GM06990 (cell line): ENCODE data around the gene PLAAT2.

Experiments used
- DNase-seq: peaks from one replicate; pipeline ENCODE4 v3.0.0-alpha.2; 2011; ENCODE audit not compliant: insufficient read length; ENCODE audit errors: extremely low read depth
- H3K27me3 ChIP-seq: replicated peaks from 2 replicates; pipeline ENCODE4 v1.6.0; 2011; ENCODE audit warnings: low read length; ENCODE audit not compliant: control insufficient read depth, insufficient read depth
- H3K36me3 ChIP-seq: 2 replicates; pipeline ENCODE4 v1.5.1; 2011; ENCODE audit warnings: low read length; ENCODE audit not compliant: control insufficient read depth, insufficient read depth
- H3K4me3 ChIP-seq: replicated peaks from 2 replicates; pipeline ENCODE4 v1.5.1; 2011; ENCODE audit warnings: low read depth, mild to moderate bottlenecking, control low read depth, low read length
- TF ChIP-seq, protein P1 (sequence below): IDR thresholded peaks from 2 replicates; pipeline ENCODE4 v1.5.1; 2011; ENCODE audit warnings: low read length, control low read depth, mild to moderate bottlenecking, inconsistent platforms; ENCODE audit not compliant: insufficient read depth, poor library complexity, severe bottlenecking

Gene PLAAT2

GRCh38 chr11:63520606-63521170 lies 42.5 kb downstream of the PLAAT2 start:
- TF ChIP-seq, protein P1, sequence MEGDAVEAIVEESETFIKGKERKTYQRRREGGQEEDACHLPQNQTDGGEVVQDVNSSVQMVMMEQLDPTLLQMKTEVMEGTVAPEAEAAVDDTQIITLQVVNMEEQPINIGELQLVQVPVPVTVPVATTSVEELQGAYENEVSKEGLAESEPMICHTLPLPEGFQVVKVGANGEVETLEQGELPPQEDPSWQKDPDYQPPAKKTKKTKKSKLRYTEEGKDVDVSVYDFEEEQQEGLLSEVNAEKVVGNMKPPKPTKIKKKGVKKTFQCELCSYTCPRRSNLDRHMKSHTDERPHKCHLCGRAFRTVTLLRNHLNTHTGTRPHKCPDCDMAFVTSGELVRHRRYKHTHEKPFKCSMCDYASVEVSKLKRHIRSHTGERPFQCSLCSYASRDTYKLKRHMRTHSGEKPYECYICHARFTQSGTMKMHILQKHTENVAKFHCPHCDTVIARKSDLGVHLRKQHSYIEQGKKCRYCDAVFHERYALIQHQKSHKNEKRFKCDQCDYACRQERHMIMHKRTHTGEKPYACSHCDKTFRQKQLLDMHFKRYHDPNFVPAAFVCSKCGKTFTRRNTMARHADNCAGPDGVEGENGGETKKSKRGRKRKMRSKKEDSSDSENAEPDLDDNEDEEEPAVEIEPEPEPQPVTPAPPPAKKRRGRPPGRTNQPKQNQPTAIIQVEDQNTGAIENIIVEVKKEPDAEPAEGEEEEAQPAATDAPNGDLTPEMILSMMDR = no peak
- Histone ChIP-seq H3K27me3 (no peaks in the 10 kb centered on the region), H3K36me3 (no peaks in the 10 kb centered on the region), H3K4me3 (no peak overlapping the region)
- DNase-seq = no peak

- DNase-seq = no peak
- H3K4me3 ChIP-seq = no peak overlapping the region
Measured at GRCh38 chr11:63518548-63518947, 44.6 kb downstream of the PLAAT2 start.

DNA sequence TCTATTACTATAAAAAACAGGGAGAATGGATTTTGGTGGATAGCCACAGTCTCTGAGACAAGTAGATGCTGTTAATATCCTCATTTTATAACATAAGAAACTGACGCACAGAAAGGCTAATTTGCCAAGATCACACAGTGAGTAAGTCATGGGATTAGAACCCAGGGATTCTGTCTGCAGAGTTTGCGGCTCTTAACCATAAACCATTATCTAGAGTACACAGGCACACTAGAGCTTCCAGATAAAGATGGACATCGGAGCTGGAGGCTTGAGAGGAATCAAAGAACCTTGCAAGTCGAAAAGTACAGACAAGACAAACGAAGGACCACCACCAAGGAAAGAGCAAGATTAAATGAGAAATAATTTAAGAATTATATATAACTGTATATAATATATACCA lies 46.0 kb downstream of the PLAAT2 start:
- no peak for DNase-seq
- Histone ChIP-seq H3K27me3 (no peaks in the 10 kb centered on the region; the same call in 1 of the 2 replicates), H3K4me3 (no peak overlapping the region), H3K36me3 (no peaks in the 10 kb centered on the region)
- TF ChIP-seq, protein P1 = no peak

More at GRCh38 chr11:63518548-63518947, 44.6 kb downstream of the PLAAT2 start:
- TF ChIP-seq, protein P1 = no peak
- no peaks in the 10 kb centered on the region for H3K36me3 ChIP-seq
- no peaks in the 10 kb centered on the region; the same call in 1 of the 2 replicates for H3K27me3 ChIP-seq

- TF ChIP-seq, protein P1 = no peak
- Histone ChIP-seq H3K36me3 (no peaks in the 10 kb centered on the region), H3K4me3 (no peak overlapping the region), H3K27me3 (no peaks in the 10 kb centered on the region; the same call in 1 of the 2 replicates)
- DNase-seq = no peak
Measured at GRCh38 chr11:63516109-63516508, 47.1 kb downstream of the PLAAT2 start.

DNA sequence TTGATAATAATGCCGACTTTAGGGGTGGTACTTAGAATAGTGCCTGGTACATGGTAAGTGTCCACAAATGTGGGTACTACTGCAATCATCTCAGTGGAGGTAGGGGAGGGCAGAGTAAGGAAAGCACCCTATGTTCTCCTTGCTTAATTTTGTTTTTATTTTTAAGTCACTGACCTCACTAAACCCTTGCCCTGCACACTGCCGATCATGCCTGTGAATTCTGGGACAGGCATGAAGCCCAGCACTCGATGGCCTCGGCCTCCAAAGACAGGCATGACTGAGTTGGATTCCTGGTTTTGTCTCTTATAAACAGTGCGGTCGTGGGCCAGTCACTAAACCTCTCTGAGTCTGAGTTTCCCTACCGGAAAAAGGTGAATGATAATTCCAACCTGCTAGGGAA lies 50.4 kb downstream of the PLAAT2 start:
- Histone ChIP-seq H3K36me3 (no peaks in the 10 kb centered on the region), H3K4me3 (no peak overlapping the region), H3K27me3 (no peaks in the 10 kb centered on the region; the same call in 1 of the 2 replicates)
- TF ChIP-seq, protein P1 = no peak
- DNase-seq = no peak
